Epidermal melanocyte (primary cell): ENCODE results near the gene ALDH6A1.
"Not testable (repeated sequence)": the region's sequence is repeated elsewhere in the genome, so short reads cannot be mapped to it uniquely, and the experiment has no call there.

Experiments
- DNase-seq: peaks from one replicate; pipeline ENCODE4 v3.0.0; 2011; ENCODE audit warnings: low spot score; ENCODE audit not compliant: insufficient read length

The ALDH6A1 gene

DNA sequence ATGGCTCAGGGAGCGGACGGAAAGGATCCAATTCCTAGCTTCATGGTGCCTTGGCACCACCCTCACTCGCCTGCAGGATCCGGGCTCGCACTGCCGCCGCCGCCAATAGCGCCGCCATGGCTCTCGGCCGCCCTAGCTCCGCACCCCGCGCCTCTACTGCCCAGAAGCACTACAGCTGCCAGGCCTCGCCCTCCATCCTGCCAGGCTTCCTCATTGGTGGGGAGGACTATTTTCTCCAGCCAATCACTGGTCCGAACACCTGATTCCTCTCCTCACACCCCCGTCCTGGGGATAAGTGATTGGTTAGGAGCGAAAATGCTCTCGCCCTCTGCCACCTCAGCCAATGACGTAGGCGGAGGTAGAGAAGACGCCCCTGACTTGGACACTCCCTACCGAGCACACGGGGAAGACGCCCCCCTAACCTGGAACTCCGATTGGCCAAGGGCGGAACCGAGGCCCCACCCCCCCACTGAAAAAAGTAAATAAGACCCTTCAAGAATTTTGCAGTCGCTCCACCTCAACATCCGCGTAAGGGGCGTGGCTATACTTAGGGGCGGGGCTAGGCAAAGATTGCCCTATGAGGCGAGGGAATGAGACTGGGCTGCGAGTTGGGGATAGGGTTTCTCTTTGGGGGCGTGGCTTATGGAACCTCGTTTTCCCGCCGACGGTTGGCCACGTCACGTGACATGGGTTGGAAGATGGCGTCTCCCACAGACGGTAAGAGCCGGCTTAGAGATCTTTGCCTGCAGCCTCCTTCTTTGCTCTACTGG is at the start of gene ALDH6A1, which contains the start of gene LIN52:
Gene ALDH6A1 (minus strand): TSS at position 177 of the 770 bp plus-strand sequence. CDS start 59 bp downstream, at position 118.
Gene LIN52 (plus strand): TSS at position 680 of the 770 bp plus-strand sequence. CDS start 19 bp downstream, at position 699.
- peak; percentile 99 for DNase-seq

DNA sequence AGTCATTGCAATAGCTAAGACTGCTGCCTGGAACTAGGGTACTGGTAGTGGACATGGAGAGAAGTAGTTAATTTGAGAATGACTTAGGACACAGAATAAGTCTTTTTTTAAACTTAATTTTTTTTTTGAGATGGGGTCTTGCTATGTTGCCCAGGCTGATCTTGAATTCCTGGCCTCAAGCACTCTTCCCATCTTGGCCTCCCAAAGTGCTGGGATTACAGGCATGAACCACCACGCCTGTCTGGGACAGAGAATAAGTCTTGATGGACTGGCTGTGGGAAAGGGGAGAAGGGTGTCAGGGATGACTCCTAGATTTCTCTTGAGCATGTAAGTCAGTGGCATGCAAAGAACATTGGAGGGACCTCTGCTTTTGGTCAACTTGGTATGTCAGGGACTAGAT is 43.4 kb upstream of the ALDH6A1 start:
- no peak for DNase-seq

DNA sequence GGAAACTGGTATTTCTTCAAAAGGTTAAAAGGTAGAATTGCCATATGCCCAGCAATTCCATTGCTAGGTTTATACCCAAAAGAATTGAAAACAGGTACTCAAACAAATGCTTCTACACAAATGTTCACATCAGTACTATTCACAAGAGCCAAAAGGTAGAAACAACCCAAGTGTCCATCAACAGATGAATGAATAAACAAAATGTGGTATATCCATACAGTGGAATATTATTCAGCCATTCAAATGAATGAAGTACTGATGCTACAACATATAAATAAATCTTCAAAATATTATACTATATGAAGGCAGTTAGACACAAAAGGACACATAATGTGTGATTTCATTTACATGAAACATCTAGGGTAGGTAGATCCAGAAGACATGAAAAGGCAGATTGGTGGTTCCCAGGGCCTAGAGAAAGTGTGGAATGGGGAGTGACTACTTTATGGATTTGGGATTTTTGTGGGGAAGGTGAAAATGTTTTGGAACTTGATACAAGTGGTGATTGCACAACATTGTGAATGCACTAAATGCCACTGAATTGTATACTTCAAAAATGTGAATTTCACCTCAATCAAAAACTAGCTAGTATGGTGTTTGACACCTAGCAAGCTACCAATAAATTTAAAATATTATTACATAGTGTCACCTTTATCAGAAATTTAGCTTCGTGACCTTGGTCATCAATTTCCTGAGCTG is 42.2 kb upstream of the ALDH6A1 start:
- DNase-seq: no peak

DNA sequence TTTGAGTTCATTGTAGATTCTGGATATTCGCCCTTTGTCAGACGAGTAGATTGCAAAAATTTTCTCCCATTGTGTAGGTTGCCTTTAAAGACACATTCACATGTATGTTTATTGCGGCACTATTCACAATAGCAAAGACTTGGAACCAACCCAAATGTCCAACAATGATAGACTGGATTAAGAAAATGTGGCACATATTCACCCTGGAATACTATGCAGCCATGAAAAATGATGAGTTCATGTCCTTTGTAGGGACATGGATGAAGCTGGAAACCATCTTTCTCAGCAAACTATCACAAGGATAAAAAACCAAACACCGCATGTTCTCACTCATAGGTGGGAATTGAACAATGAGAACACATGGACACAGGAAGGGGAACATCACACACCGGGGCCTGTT is 41.2 kb upstream of the ALDH6A1 start:
- DNase-seq: not testable (repeated sequence)

DNA sequence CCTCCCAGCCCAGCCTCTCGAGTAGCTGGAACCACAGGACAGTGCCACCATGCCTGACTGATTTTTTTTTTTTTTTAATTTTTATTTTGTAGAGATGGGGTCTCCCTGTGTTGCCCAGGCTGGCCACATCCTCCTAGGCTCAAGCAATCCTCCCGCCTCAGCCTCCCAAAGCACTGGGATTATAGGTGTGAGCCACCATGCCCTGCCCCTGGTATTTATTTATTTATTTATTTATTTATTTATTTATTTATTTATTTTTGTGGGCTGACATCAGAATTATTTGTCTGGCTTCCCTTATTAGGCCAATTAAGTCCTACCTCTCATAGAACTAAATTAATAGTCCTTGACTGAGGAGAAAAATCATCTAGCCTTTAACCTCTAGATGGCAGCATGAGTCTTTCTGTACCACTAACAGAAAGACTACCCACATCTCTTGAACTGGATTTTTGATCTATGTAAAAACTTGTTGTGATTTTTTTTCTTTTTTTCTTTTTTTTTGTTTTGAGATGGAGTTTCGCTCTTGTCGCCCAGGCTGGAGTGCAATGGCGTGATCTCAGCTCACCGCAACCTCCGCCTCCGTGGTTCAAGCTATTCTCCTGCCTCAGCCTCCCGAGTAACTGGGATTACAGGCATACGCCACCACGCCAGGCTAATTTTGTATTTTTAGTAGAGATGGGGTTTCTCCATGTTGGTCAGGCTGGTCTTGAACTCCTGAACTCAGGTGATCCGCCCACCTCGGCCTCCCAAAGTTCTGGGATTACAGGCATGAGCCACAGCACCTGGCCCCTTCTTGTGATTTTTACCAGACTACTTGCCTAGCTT is 27.4 kb upstream of the ALDH6A1 start:
- peak; percentile 58 for DNase-seq

DNA sequence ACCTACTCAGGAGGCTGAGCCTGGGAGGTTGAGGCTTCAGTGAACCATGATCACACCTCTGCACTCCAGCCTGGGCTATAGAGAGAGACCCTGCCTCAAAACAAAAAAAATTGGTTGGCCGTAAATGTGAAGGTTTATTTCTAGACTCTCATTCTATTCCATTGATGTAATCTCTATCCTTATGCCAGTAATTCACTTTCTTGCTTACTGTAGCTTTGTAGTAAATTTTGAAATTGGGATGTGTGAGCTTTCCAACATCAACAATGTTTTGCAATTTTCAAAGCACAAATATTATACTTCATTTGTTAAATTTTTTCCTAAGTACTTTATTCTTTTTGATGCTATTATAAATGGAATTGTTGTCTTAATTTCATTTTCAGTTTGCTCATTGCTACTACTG is 25.1 kb upstream of the ALDH6A1 start:
- no peak for DNase-seq

DNA sequence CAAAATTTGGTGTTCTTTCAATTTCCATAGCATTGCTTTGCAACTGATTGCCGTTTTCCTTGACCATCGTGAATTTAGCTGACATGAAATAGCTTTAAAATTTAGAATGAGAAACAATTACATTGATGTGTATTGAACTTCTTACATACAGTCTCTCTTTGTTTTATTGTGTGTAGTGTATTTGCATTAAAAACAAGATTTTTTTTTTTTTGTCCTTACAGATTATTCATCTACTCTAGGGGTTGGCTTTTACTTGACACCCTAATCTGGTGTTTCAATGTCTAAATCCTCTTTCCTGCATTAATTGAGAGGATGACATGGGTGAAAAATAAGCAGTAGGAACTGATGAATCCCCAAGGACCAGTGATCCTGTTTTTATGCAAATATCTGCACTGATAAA is 21.1 kb upstream of the ALDH6A1 start:
- DNase-seq: no peak

DNA sequence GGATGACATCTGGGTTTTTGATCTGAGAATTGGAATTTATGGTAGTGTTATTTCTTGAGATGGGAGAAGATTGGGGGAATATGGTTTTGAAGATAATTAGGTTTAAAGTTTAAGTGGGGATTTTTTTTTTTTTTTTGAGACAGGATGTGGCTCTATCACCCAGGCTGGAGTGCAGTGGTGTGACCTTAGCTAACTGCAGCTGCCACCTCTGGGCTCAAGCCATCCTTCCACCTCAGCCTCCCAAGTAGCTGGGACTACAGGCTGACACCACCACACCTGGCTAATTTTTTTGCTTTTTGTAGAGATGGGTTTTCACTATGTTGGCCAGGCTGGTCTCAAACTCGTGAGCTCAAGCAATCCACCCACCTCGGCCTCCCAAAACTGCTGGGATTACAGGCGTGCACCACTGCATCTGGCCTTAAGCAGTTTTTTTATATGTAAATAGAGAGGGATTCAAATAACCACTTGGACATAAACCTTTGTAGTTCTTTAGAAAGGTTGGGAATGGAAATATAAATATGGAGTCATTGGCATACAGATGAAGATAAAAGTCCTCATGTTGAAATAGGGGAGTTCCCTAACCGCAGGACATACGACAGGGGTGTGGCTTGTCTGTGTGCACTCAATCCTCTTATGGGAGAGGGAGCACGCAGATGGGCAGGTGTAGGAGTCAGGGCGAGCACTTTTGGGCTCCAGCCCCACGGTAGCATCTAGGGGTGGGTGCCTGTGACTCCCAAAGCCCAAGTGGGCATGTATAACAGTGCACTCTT is 5.2 kb upstream of the ALDH6A1 start:
- no peak for DNase-seq

DNA sequence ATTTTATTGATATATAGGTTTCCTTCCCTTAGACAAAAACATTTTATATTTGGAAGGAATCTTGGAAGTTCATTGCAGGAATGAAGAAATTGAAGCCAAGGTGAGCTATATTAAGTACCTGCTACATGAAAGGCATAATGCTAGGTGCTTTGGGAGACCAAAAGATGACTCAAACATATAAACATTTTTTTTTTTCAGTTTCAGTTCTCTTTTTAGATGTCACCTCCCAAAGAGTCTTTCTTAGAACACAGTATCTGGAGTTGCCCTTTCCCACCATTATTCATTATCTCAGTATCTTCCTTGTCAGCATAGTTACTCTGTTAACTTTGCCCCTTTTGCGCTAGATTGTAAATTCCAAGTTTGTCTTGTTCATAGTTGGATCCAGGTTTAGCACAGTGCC is 1.6 kb upstream of the ALDH6A1 start:
- no peak for DNase-seq

DNA sequence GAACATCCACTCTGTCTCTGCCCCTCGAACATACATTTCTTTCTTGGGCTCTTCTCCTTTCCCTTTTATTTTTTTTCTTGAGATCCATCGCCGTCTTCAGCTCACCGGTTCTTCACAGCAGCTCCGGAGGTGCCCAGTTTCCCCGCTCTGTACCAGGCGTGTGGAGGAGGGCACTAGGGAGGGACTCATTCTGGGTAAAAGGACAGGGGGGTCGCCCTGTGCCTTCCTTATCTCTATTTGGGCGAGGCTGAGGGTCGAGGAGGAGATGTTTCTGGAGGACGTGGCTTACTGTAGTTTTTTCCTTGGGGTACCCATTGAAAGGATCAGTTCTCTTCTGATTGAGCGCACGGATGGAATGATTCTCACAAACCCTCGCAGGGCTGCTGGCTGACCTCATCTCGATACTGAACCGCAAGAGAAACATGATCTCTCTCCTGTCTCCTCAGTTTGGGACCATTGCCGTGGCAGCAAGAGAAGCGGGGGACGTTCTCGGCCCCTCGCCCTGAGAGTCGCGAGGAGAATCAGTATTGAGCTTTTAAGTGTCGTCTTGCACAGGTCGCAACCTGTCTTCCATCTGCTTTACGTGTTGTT is 889 bp upstream of the ALDH6A1 start:
- DNase-seq: no peak

DNA sequence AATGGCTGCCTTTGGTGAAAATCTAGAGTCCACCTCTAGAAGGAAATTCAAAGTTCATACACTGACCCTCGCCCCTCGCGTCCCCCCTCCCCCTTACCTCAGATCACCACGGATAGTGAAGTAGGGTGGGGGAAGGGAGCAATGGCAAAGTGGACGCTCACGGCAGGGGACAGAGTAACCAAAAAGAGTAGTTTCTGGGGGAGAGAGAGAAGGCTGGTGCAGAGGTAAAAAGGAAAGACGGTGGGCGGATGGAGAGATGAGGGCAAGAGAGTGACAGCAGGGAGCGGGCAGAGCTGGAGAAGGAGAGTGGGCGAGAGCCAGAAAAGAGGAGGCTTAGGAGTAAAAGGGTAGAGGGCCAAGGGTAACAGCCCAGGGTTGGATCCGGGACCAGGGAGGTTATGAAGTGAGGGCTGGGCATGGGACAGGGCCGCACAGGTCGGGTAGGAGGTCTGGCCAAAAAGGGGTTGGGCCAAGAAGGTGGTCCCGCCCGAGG is 423 bp downstream of the ALDH6A1 start:
- DNase-seq: peak; percentile 32

DNA sequence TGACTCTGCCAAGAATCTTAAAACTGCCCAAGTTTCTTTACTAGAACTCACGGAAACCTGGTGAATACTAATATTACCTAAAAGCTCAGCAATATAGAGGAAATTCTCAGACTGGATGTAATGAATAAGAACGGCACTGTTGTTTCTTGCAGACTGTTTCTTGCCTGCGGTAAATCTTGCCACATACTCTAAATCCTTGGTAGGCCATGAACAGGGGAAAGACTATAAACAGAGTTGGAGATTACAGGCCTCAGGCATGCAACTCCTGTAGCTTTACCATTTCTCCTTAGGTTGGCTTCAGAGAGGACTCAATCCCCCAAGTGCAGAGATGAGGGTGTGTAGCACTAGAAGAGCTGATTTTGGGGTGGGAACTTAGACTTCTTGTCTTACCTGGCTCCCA is 1.1 kb downstream of the ALDH6A1 start:
- no peak for DNase-seq

DNA sequence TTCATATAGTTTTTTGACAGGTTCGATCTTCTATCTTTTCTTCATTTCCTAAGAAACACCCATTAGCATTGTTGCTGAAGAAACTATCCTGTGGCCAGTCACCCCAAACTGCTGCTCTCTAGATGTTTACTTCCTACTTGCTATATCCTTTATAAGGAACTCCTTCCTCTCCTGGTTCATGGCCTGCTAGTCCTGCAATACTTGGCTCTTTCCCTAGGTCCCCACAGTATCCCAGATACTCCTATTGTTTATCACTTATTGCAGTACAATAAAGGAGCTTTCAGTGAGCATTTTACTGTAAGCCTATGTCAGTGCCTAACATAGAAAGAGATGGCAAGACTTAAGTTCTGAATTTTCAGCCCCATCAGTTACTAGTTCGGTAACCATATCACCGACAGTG is 2.8 kb downstream of the ALDH6A1 start:
- no peak for DNase-seq

DNA sequence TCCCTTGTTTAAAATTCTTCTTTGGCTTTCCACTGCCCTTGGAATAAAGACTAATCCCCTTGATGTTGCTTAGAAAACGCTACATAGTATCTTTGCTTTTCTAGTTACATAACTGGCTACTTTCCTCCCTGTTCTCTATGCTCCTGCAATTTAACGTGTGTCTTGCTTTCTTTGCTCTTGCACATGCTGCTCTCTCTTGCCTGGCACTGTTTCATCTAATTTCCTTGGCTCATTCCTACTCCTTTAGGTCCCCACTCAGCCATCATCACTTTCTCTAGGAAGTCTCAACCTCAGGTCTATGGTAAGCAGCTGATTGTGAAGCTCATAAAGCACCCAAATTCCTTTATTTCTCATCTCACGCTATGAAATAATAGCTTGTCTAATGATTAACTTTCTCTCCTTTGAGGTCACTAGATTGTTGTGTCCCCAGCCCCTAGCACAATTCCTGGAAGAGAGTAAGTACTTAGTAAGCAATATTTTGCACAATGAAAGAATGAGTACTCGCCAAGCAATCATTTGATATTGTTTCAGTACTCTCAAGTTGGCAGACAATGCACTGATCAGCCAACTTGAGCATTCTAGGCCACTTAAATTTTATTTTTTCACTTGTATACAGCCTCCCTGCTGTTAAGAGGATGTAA is 3.3 kb downstream of the ALDH6A1 start:
- DNase-seq: no peak

DNA sequence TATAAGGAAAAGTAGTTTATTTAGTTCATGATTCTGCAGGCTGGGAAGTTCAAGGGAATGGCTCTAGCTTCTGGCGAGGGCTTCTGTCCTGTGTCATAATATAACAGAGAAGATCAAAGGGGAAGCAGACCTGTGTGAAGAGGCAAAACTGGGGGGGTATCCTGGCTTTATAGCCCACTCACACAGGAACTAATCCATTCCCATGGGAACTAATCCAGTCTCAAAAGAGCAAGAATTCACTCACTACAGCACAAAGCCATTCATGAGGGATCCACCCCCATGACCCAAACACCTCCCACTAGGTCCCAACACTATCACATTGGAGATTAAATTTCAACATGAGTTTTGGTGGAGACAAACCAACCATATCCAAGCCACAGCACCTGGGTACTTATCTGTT is 6.9 kb downstream of the ALDH6A1 start:
- DNase-seq: no peak

DNA sequence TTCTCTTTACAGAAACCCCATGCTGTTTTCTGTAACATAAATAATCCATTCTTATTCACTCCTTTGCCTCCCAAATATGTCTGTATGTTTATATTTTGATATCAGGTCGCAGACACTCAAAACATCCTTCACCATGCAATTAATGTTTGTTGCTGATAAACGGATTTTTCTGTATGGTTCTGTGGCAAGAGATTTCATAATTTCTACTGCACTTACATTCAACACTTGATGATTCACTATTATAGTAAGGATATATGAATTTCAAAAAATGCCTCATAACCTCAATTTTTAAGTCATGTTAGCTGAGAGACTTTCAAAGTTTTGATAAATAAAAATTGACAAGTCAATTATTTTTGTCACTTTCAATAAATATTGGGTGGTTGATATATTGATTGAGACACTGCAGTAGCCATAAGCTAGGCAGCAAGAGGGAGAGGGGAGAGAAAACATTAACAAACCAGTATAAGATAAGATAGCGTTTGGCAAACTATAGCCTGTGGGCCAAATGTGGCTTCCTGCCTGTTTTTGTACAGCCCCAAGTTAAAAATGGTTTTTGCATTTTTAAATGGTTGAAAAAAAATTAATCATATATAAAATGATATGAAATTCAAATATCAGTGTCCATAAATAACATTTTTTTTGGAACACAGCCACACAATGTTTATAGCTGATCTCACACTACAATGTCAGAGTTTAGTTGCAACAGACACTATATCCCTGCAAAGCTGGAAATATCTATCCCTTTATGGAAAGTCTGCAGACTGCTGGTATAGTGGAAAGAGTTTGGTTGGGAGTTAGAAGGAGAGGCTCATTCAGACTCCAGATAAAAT is 18.3 kb downstream of the ALDH6A1 start:
- DNase-seq: no peak

DNA sequence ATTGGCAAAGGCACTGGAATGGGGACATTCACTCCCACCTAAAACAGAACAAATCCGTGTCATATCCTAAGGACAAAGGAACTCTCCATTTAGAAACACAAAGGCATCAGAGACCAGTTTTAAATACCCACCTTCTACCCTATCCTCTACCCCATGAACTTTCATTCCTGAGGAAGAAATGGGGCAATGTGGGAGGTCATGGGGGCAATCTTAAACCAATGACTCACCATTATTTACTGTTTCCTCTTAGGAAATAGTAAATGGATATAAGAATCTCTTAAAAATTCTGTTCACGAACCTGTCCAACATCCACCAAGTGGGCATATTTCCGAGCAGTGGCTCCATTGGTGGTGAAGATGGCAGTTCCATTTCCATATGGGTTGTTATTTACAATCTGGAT is 19.4 kb downstream of the ALDH6A1 start:
- DNase-seq: no peak

DNA sequence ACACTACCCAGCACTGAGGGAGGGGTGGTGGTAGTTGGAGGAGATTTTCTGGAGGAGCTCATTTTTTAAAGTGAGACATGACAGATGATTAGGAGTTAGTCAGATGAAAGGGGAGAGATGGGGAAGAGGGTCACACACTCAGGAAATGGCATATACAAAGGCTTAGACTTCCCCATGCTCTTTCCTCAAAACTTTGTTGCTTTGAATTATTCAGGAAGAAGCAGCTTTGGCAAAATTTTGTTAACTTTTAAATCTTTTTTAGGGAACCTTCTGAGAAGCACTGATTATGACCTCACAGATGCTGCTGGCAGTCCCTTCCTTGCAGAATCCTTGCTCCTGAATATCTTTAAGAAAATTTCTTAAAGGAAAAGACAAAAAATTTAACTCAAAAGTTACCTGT is 19.8 kb downstream of the ALDH6A1 start:
- no peak for DNase-seq

DNA sequence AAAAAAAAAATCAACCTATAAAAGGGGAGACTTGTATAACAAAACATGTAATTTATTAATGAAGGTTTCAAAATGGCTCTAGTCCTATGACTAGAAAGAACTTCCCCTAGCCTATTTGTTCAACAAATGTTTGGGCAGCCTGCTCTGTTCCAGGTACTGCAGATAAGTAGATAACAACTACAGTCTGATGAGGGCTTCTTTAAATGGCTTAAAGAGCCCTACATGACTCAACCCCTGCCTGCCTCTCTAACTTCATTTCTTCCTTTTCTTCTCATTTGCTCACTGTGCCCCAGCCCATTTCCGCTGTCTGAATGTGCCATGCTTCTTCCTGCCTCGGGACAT is 21.5 kb downstream of the ALDH6A1 start:
- no peak for DNase-seq
